ENCODE results near the gene OR13F1.

GRCh38 chr9:104503440-104503839 lies 623 bp upstream of the OR13F1 start:
- TF ChIP-seq CTCF (IDR thresholded peaks at IDR 0.05; ENCODE audit: low read depth, low read length) (no peak), EZH2phosphoT487 (IDR thresholded peaks at IDR 0.05; ENCODE audit: low read depth) (no peak)
